A673 (cell line): Measurements from ENCODE around the gene IBA57.

Experiments used
- EZH2 ChIP-seq: fragments of 200-600 bp; sonication (generic); IDR thresholded peaks from 2 replicates; pipeline ENCODE4 v1.6.1; 2017; ENCODE audit warnings: borderline replicate concordance, low read depth, mild to moderate bottlenecking, mixed read lengths, antibody characterized with exemption, low read length; ENCODE audit not compliant: poor library complexity, severe bottlenecking
- TF ChIP-seq, protein P1 (sequence below): fragments of 300-800, 200-600 bp; sonication (generic); conservative IDR thresholded peaks from 2 replicates; pipeline ENCODE4 v1.5.1; 2017; ENCODE audit warnings: low read depth, mild to moderate bottlenecking, antibody characterized with exemption, low read length, moderate library complexity, mixed read lengths

DNA sequence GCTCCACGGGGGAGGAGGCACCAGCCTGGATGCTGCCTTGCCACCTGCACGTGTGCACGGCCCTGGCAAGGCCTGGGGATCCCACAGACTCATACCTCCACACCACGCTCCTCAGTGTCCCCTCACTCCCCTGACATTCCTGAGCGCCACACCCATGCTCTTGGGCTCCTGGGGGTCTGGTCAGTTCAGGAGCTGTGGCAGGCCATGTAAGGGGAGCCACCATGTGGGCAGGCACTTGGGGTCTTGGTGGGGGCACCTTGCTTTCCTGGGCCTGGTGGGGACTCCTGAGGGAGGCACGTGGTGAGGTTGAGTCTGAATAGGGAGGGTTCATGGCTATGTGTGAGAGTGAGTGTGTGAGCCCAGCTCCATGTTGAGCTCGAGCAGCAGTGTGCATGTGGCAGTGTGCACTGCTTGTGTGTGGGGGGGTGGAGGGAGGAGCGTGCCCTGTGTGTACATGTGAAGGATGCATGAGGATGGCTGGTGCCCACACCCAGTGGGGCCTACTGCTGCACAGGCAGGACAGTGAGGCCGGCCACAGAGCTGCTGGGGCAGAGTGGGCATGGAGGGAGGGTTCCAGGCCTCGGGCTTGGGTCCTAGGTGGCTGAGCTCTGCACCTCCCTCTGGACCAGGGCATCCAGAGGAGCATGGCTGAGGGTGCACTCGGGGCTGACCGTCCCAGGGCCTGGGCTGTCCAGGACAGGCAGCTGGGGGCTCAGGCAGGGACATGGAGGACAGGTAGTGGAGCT lies 14.3 kb upstream of the IBA57 start:
- TF ChIP-seq, protein P1, sequence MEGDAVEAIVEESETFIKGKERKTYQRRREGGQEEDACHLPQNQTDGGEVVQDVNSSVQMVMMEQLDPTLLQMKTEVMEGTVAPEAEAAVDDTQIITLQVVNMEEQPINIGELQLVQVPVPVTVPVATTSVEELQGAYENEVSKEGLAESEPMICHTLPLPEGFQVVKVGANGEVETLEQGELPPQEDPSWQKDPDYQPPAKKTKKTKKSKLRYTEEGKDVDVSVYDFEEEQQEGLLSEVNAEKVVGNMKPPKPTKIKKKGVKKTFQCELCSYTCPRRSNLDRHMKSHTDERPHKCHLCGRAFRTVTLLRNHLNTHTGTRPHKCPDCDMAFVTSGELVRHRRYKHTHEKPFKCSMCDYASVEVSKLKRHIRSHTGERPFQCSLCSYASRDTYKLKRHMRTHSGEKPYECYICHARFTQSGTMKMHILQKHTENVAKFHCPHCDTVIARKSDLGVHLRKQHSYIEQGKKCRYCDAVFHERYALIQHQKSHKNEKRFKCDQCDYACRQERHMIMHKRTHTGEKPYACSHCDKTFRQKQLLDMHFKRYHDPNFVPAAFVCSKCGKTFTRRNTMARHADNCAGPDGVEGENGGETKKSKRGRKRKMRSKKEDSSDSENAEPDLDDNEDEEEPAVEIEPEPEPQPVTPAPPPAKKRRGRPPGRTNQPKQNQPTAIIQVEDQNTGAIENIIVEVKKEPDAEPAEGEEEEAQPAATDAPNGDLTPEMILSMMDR = no peak
- no peak for TF ChIP-seq EZH2
